Suprapubic skin (tissue), 4 donors: ENCODE measurements around the gene SRSF1. TPM values are rescaled to one million over a fixed set of nuclear protein-coding genes. Genes with fewer than 3 reads are reported as not detected.
A peak's percentile ranks its signal among the peaks of the same experiment; 100 is the strongest.

ENCODE experiments used
- DNase-seq, 2 donors: peaks; one replicate each; pipeline ENCODE4 v3.0.0-alpha.2; 2019; ENCODE audit warnings: low spot score in 2 of 2
- H3K27ac ChIP-seq: fragments of 200-600 bp; sonication (generic); one replicate; pipeline ENCODE4 v1.5.1; 2019
- H3K27me3 ChIP-seq: fragments of 200-600 bp; sonication (generic); one replicate; pipeline ENCODE4 v1.5.1; 2019
- H3K36me3 ChIP-seq: fragments of 200-600 bp; sonication (generic); one replicate; pipeline ENCODE4 v1.5.1; 2019
- H3K4me1 ChIP-seq: fragments of 200-600 bp; sonication (generic); one replicate; pipeline ENCODE4 v1.5.1; 2019
- H3K4me3 ChIP-seq: fragments of 200-600 bp; sonication (generic); one replicate; pipeline ENCODE4 v1.5.1; 2019; ENCODE audit warnings: mild to moderate bottlenecking
- H3K9me3 ChIP-seq: fragments of 200-600 bp; sonication (generic); one replicate; pipeline ENCODE4 v1.5.1; 2019
- EP300 ChIP-seq: sonication (generic); formaldehyde crosslinking; IDR thresholded peaks from one replicate; pipeline ENCODE4 v1.6.1; 2017; ENCODE audit warnings: antibody characterized with exemption
- POLR2A ChIP-seq, 2 donors: fragments of 450-650 bp; IDR thresholded peaks; one replicate each; pipeline ENCODE4 v1.6.1; 2017; ENCODE audit warnings: antibody characterized with exemption in 2 of 2, mild to moderate bottlenecking in 2 of 2, moderate library complexity in 2 of 2
- POLR2AphosphoS5 ChIP-seq, 3 donors: sonication (generic); formaldehyde crosslinking; IDR thresholded peaks; one replicate each; pipeline ENCODE4 v1.6.1; 2017; ENCODE audit warnings: antibody characterized with exemption in 3 of 3
- WGBS: methylation state at CpG from one replicate; pipeline ENCODE4 v1.1.5; 2018; 5-methylcytosine and 5-hydroxymethylcytosine counted together
- total RNA-seq, 4 donors: library from RNA; depleted of rRNA; stranded (reverse); fragments of >200 nt; gene quantifications; one replicate each; pipeline ENCODE4 v1.1.0, GENCODE V29; 2016
- TF ChIP-seq, protein P1 (sequence below), 2 donors: fragments of 200-600 bp in 1 of 2; fragments of 450-650 bp in 1 of 2; sonication (generic) in 1 of 2; IDR thresholded peaks; one replicate each; pipeline ENCODE4 v1.5.1; 2016 to 2019; ENCODE audit warnings: antibody characterized with exemption in 2 of 2, mild to moderate bottlenecking in 1 of 2, moderate library complexity in 1 of 2

SRSF1 gene
- total RNA-seq, 4 donors from 2014 or later: 108 to 172 (median 125) TPM

DNA sequence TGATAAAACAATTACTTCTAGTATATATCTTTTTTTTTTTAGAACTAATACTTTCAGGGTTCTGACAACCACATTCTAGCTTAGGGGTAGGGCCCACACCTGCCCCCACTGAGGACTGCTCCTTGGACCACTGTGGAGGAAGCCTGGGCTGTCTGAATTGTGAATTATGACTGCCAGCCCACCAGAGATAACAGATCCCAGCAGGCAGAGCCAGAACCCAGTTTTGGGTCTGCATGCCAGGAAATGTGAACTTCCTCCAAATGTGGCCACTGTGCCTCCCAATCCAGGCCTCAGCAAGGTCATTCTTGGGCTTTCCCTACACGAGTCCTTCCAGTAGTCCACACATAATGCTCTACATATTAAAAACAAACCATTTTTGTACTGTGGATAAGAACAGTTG is 34.9 kb downstream of the SRSF1 start:
- no peaks in the 10 kb centered on the region for H3K9me3 ChIP-seq
- H3K36me3 ChIP-seq: peaks cover 40% of the 10 kb centered on the region
- TF ChIP-seq POLR2A (IDR thresholded peaks at IDR 0.05) (no peak), POLR2AphosphoS5 (IDR thresholded peaks at IDR 0.05) (no peak), EP300 (no peak)
- TF ChIP-seq, protein P1, sequence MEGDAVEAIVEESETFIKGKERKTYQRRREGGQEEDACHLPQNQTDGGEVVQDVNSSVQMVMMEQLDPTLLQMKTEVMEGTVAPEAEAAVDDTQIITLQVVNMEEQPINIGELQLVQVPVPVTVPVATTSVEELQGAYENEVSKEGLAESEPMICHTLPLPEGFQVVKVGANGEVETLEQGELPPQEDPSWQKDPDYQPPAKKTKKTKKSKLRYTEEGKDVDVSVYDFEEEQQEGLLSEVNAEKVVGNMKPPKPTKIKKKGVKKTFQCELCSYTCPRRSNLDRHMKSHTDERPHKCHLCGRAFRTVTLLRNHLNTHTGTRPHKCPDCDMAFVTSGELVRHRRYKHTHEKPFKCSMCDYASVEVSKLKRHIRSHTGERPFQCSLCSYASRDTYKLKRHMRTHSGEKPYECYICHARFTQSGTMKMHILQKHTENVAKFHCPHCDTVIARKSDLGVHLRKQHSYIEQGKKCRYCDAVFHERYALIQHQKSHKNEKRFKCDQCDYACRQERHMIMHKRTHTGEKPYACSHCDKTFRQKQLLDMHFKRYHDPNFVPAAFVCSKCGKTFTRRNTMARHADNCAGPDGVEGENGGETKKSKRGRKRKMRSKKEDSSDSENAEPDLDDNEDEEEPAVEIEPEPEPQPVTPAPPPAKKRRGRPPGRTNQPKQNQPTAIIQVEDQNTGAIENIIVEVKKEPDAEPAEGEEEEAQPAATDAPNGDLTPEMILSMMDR (IDR thresholded peaks at IDR 0.05): no peak
- no peak overlapping the region for H3K4me3 ChIP-seq
- no peak overlapping the region for H3K27ac ChIP-seq
- 55% methylated on average over 1 of the region's 1 CpG for WGBS
- peaks cover 7% of the 10 kb centered on the region for H3K4me1 ChIP-seq
- H3K27me3 ChIP-seq: no peaks in the 10 kb centered on the region
- no peak for DNase-seq

DNA sequence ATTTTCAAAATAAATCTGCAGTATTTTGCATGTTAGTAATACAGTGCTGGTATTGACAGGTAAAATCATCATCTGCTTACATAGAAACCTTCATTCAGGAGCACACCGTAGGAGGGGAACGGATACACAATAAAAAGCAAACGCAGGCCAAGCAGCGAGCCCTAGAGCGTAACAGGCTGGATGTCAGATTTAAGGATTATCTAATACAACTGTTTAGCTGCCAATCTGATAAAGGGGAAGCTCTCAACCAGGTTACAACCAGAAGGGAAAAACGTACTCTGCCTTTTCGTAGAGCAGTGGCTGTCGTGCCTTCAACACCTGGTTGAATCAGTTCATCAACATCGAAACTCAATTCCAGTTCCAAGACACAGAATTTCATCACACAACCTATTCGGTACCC is 35.5 kb downstream of the SRSF1 start:
- H3K27ac ChIP-seq: no peak overlapping the region
- peaks cover 34% of the 10 kb centered on the region for H3K36me3 ChIP-seq
- H3K27me3 ChIP-seq: no peaks in the 10 kb centered on the region
- no peak for TF ChIP-seq EP300
- TF ChIP-seq POLR2A (IDR thresholded peaks at IDR 0.05): no peak
- no peak for TF ChIP-seq POLR2AphosphoS5 (IDR thresholded peaks at IDR 0.05)
- TF ChIP-seq, protein P1 (IDR thresholded peaks at IDR 0.05): no peak
- no peak for DNase-seq
- 63% methylated on average over 10 of the region's 10 CpGs for WGBS
- peaks cover 7% of the 10 kb centered on the region for H3K4me1 ChIP-seq
- no peak overlapping the region for H3K4me3 ChIP-seq
- no peaks in the 10 kb centered on the region for H3K9me3 ChIP-seq

DNA sequence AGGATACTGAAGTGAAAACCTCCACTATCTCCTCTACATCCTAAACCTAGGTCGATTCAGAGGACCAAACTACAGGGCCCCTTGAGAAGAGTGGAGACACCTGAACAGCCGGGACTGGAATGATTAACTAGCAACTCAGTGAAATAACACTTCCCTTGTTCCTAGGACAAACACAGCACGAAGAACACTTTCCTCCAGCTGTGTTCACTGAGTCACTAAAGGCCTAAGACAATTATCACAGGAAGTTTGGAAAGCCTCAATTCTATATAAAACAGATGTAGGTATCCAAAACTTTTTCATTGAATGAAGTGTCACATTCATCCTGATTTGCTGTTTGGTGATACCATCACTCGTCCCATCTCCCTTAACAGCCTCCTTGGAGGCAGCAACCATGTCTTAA is 36.3 kb downstream of the SRSF1 start:
- no peak for DNase-seq
- Histone ChIP-seq H3K36me3 (peaks cover 26% of the 10 kb centered on the region), H3K27me3 (no peaks in the 10 kb centered on the region), H3K4me1 (peaks cover 7% of the 10 kb centered on the region), H3K9me3 (no peaks in the 10 kb centered on the region), H3K4me3 (no peak overlapping the region), H3K27ac (no peak overlapping the region)
- TF ChIP-seq POLR2A (IDR thresholded peaks at IDR 0.05): no peak
- TF ChIP-seq, protein P1 (IDR thresholded peaks at IDR 0.05): no peak
- TF ChIP-seq POLR2AphosphoS5 (IDR thresholded peaks at IDR 0.05): no peak
- TF ChIP-seq EP300: no peak
- 62% methylated on average over 4 of the region's 4 CpGs for WGBS

DNA sequence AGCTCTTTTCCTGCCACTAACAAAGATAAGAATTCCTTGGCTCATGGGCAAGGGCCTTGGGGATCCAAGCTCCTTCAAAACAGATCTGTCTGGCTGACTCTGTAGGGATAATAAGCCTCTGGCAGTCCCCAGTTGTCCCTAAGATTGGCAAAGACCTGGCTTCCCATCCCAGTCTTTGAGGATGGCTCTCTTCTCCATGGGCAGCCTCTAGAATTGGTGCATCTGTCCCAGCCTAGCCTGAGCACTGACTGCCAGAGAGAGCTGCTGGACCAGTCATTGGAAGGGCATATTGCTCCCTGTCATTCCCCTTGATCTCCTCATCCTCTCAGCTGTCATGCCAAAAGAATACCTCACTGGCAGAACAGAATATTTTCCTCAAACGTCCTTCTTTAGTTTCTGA is 38.6 kb downstream of the SRSF1 start:
- no peaks in the 10 kb centered on the region for H3K27me3 ChIP-seq
- no peak for TF ChIP-seq POLR2AphosphoS5 (IDR thresholded peaks at IDR 0.05)
- no peak for TF ChIP-seq POLR2A (IDR thresholded peaks at IDR 0.05)
- TF ChIP-seq, protein P1 (IDR thresholded peaks at IDR 0.05): no peak
- TF ChIP-seq EP300: no peak
- DNase-seq: no peak
- WGBS: 67% methylated on average over 1 of the region's 1 CpG
- H3K36me3 ChIP-seq: peaks cover 8% of the 10 kb centered on the region
- H3K27ac ChIP-seq: no peak overlapping the region
- no peaks in the 10 kb centered on the region for H3K9me3 ChIP-seq
- H3K4me1 ChIP-seq: peaks cover 7% of the 10 kb centered on the region
- H3K4me3 ChIP-seq: no peak overlapping the region

DNA sequence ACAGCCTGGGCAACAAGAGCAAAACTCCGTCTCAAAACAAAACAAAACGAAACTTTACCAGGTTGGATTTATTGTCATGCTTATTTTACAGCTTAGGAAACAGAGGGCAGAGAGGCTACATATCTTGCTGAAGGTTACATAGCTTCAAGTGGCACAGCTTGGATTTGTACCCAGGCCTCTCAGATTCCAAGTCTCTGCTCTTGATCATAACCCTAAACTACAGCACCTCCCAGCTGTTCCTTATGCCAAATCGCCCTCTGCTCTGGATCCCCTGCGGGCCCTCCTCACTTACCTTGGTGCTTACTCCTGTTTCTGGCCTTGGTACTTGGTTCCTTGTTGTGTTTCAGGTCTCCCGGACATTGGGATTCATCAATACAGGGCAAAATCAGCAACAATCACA is 40.2 kb downstream of the SRSF1 start:
- no peak for TF ChIP-seq POLR2AphosphoS5 (IDR thresholded peaks at IDR 0.05)
- no peak for TF ChIP-seq EP300
- TF ChIP-seq POLR2A (IDR thresholded peaks at IDR 0.05): no peak
- Histone ChIP-seq H3K27ac (no peak overlapping the region), H3K9me3 (no peaks in the 10 kb centered on the region), H3K4me1 (peaks cover 3% of the 10 kb centered on the region), H3K36me3 (no peaks in the 10 kb centered on the region), H3K27me3 (no peaks in the 10 kb centered on the region), H3K4me3 (no peak overlapping the region)
- DNase-seq: peak in 1 of 2 donors; percentile 28
- whole genome bisulfite sequencing: 94% methylated on average over 5 of the region's 5 CpGs

DNA sequence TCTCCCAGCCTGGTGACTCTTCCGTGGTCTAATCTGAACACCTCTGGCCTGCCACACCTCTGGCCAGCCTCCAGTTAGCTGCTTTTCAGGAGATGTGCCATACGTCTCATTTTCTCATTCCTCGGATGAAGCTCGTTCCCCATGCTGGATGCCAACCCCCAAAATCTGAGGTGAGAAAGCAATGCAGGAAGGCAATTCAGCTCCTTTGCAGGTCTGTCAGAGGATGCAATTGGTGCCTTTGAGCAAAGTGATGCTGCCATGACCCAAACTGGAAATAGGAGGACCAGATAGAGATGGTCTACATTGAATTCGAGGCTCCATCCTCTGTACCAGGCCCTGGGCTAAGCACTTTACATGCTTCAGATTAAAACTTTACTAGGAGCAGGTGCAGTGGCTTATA is 40.8 kb downstream of the SRSF1 start:
- no peak overlapping the region for H3K4me3 ChIP-seq
- no peaks in the 10 kb centered on the region for H3K4me1 ChIP-seq
- no peaks in the 10 kb centered on the region for H3K27me3 ChIP-seq
- 98% methylated on average over 5 of the region's 5 CpGs for WGBS
- TF ChIP-seq POLR2AphosphoS5 (IDR thresholded peaks at IDR 0.05) (no peak), EP300 (no peak), POLR2A (IDR thresholded peaks at IDR 0.05) (no peak)
- TF ChIP-seq, protein P1 (IDR thresholded peaks at IDR 0.05): no peak
- DNase-seq: peak in 1 of 2 donors; percentile 48
- no peaks in the 10 kb centered on the region for H3K9me3 ChIP-seq
- no peak overlapping the region for H3K27ac ChIP-seq
- no peaks in the 10 kb centered on the region for H3K36me3 ChIP-seq
